T-helper 17 cell (primary cell): Measurements from ENCODE around the gene DENND6B. TPM values are rescaled to one million over a fixed set of nuclear protein-coding genes. Genes with fewer than 3 reads are reported as not detected.

Experiments
- ATAC-seq: fragments of 150-1000 bp; cut with Tn5 transposase; 2 replicates; pipeline ENCODE4 v1.10.0; 2021; ENCODE audit warnings: mild to moderate bottlenecking, moderate library complexity
- DNase-seq, 3 donors: peaks; one replicate each; pipeline versions ENCODE4 v3.0.0 to v3.0.0-alpha.2; 2020 to 2021
- H3K9me3 ChIP-seq: one replicate; pipeline ENCODE4 v1.7.0; 2013; ENCODE audit warnings: low read length, mild to moderate bottlenecking; ENCODE audit not compliant: control insufficient read depth, poor library complexity, severe bottlenecking
- H3K27ac Mint-ChIP-seq: one replicate; pipeline ENCODE4 v1.8.0; 2022; ENCODE audit warnings: mild to moderate bottlenecking, moderate library complexity, mixed read lengths
- H3K27me3 Mint-ChIP-seq: one replicate; pipeline ENCODE4 v1.8.0; 2022; ENCODE audit warnings: mixed read lengths
- H3K36me3 Mint-ChIP-seq: one replicate; pipeline ENCODE4 v1.8.0; 2022; ENCODE audit warnings: low read depth, mixed read lengths
- H3K4me1 Mint-ChIP-seq: one replicate; pipeline ENCODE4 v1.8.0; 2022; ENCODE audit warnings: mild to moderate bottlenecking, mixed read lengths
- H3K4me3 Mint-ChIP-seq: one replicate; pipeline ENCODE4 v1.8.0; 2022; ENCODE audit warnings: mild to moderate bottlenecking, moderate library complexity, mixed read lengths
- total RNA-seq, 4 donors: library from RNA in 2 of 4; stranded (reverse) in 2 of 4; gene quantifications; one replicate each; pipeline ENCODE4 v1.2.3 and lab custom pipeline; 2022 to 2026

Gene DENND6B
- total RNA-seq, 2 donors from 2014 or later: 1.8 to 2.2 TPM

DNA sequence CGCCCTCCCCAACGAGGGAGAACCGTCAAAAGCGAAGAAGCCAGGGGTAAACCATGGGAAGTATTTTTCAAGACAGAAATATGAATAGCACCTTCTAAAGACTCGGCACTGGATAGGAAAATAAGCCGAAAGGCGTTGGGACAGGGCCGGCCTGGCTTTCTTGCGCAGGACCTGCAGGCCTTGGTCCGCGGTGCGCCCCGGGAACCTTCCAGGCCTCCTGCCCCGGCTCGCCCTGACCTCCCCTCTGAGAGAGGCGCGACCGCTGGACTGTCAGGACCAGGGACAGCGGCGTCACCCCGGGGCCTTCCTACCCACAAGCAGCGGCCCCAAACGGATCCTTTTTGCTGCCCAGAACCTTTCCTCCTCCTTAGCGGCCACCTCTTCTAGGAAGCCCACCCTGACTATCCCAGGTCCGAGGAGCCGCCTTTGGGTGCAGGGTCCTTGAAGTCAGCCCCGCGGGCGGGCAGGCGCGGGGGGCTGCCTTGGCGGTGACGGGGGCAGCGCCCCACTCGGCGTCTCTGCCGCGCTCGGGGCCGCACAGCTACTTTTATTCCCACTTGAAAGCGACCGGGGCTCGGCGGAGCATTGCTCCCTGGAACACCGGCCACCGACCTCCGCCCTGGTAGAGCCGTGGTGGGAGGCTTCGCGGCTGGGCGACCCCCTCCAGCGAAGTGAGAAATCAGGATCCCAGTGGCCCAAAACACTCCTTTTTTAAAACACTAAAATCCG, 56.0 kb downstream of the DENND6B start:
- Mint-ChIP-seq H3K4me1 (peaks cover 11% of the 10 kb centered on the region), H3K4me3 (peak overlapping the region; percentile 84), H3K27ac (no peak overlapping the region), H3K27me3 (no peaks in the 10 kb centered on the region), H3K36me3 (no peaks in the 10 kb centered on the region)
- ATAC-seq (peak; percentile 66), DNase-seq (peak; percentile 56 to 68 (median 63))
- H3K9me3 ChIP-seq: no peaks in the 10 kb centered on the region

DNA sequence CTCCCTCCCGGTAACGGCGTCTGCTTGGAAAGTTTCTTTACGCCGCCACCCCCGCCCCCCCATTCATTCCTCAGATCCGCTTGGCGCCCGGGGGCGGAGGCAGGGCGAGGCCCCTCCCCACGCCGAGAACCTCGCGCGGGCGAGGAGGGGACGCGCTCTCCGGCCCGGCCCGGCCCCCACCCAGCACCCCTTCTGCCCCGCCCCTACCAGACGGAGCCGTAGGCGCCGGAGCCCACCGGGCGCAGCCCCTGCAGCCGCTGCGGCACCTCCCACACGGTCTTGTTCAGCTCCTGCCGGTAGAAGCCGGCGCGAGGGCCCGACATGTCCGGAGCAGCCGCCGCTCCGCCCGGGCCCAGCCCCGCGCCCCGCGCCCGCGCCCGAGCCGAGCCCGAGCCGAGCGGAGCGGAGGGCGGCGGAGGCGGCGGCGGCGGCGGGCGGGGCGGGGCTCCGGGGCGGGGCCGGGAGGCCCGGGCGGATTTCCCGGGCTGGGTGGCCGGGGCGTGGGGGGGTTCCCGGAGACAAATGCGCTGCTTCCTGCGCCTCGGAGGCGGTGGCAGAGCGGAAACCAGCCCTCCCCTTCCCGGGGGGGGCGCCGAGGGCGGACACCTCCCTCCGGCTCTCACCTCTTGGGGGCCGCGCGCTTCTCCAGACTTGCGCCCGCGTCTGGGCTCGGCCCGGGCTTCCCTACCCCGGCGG, 56.7 kb downstream of the DENND6B start, which contains the start of gene MAPK11:
Gene MAPK11 (minus strand): TSS at position 411 of the 696 bp plus-strand sequence. CDS start 88 bp downstream, at position 323.
- Mint-ChIP-seq H3K4me3 (peak within 1 kb of the TSS; percentile 84), H3K27ac (no peak within 1 kb of the TSS), H3K4me1 (peaks cover 13% of the 10 kb centered on the region), H3K27me3 (no peaks in the 10 kb centered on the region), H3K36me3 (no peaks in the 10 kb centered on the region)
- DNase-seq (peak; percentile 64 to 77 (median 71)), ATAC-seq (peak; percentile 75)
- H3K9me3 ChIP-seq: no peaks in the 10 kb centered on the region

DNA sequence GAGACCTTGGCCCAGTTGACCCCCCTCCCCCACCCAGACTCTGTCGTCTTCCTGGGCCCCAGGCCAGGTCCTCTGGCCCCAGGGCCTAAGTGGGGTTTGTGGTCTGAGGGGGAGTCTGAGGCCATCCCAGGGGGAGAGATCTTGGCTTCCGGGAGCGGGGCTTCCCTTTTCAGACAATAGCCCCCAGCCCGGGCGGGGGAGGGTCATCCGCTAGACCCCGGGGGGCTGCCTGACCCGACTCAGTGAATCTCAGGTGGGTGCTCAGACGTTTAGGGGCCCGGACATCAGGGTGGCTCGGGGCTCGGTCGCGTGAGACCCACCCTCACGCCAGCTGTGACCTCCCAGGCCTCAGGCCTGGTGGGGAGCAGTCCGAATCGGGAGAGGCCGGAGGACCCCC, 57.2 kb downstream of the DENND6B start:
- Mint-ChIP-seq H3K4me1 (peaks cover 15% of the 10 kb centered on the region), H3K27me3 (no peaks in the 10 kb centered on the region), H3K27ac (no peak overlapping the region), H3K36me3 (no peaks in the 10 kb centered on the region), H3K4me3 (peak overlapping the region; percentile 56)
- no peak for ATAC-seq
- no peak for DNase-seq
- no peaks in the 10 kb centered on the region for H3K9me3 ChIP-seq

DNA sequence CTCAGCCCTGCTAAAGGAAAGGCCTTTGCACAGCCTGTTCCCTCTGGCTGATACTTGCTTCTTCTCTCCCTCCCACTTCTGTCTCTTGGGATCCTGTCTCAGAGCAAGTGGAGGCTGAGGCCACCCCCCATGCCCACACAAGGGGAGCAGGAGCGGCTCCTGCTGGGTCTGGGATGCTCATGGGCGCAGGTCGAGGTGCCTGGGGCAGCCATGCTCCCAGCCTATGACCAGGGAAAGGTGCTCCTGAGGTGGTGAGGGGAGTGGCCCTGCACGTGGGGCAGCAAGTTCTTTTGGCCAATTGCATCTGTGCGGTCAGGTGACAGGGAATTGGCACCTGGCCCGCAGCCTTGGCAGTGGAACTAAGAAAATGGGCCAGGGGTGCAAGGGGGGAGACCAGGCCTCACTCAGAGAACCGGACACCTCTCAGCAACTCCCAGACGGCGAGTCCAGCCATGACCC, 58.1 kb downstream of the DENND6B start:
- no peaks in the 10 kb centered on the region for H3K27me3 Mint-ChIP-seq
- H3K4me3 Mint-ChIP-seq: peak overlapping the region; percentile 59
- peaks cover 9% of the 10 kb centered on the region for H3K4me1 Mint-ChIP-seq
- no peak for ATAC-seq
- DNase-seq: no peak
- no peaks in the 10 kb centered on the region for H3K36me3 Mint-ChIP-seq
- no peak overlapping the region for H3K27ac Mint-ChIP-seq
- H3K9me3 ChIP-seq: no peaks in the 10 kb centered on the region

DNA sequence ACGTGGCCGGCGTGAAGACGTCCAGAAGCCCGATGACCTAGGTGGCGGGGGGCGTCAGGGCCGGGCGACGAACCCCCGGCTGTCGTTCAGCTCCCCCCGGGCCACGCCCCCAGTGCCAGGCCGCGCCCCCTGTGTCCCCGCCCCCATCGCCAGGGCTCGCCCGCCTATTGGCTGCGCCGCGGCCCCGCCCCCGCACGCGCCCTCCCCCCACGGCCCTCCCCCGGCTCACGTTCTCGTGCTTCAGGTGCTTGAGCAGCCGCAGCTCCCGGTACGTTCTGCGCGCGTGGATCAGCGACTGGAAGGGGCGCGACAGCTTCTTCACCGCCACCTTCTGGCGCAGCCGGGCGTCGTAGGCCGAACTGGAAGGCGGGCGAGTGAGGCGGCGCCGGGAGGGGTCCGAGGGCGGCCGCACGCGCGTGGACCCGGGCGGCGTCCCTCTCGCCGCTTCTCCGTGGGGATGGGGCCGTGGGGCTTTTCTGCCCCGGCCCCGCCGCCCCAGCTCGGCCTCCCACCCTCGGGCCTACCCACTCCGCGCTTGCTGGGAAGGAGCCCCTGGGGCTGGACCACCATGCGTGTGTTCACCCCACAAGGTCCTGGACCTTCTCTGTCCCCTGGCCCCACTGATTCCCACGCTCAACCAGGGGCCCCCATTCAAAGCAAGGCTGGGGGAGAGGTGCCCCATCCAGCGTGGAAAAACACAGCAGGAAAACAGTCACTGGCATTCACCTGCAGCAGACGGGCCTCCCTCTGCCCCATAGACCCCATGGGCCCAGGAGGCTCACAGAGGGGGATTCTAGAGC, 59.0 kb downstream of the DENND6B start:
- Mint-ChIP-seq H3K4me3 (peak overlapping the region; percentile 59), H3K27me3 (peaks cover 7% of the 10 kb centered on the region), H3K27ac (no peak overlapping the region), H3K4me1 (peaks cover 9% of the 10 kb centered on the region), H3K36me3 (no peaks in the 10 kb centered on the region)
- no peaks in the 10 kb centered on the region for H3K9me3 ChIP-seq
- peak; percentile 54 to 64 (median 58) for DNase-seq
- ATAC-seq: peak; percentile 44

DNA sequence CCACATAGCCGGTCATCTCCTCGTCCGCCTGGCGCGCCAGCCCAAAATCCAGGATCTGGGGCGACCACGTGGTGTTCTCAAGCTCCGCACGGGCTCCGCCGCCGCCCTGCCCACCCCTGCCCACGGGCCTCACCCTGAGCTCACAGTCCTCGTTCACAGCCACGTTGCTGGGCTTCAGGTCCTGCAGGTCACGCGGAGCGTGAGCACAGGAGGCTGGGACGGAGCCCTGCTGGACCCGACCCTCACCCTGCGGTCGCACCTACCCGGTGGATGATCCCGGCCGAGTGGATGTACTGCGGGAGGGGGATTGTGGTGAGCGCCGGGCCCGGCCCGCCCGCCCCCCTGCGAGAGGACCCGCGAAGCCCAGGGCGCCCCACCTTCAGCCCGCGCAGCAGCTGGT, 59.8 kb downstream of the DENND6B start:
- H3K27me3 Mint-ChIP-seq: peaks cover 15% of the 10 kb centered on the region
- H3K27ac Mint-ChIP-seq: no peak overlapping the region
- no peaks in the 10 kb centered on the region for H3K9me3 ChIP-seq
- no peak for ATAC-seq
- DNase-seq: no peak
- H3K36me3 Mint-ChIP-seq: no peaks in the 10 kb centered on the region
- peaks cover 14% of the 10 kb centered on the region for H3K4me1 Mint-ChIP-seq
- H3K4me3 Mint-ChIP-seq: no peak overlapping the region

DNA sequence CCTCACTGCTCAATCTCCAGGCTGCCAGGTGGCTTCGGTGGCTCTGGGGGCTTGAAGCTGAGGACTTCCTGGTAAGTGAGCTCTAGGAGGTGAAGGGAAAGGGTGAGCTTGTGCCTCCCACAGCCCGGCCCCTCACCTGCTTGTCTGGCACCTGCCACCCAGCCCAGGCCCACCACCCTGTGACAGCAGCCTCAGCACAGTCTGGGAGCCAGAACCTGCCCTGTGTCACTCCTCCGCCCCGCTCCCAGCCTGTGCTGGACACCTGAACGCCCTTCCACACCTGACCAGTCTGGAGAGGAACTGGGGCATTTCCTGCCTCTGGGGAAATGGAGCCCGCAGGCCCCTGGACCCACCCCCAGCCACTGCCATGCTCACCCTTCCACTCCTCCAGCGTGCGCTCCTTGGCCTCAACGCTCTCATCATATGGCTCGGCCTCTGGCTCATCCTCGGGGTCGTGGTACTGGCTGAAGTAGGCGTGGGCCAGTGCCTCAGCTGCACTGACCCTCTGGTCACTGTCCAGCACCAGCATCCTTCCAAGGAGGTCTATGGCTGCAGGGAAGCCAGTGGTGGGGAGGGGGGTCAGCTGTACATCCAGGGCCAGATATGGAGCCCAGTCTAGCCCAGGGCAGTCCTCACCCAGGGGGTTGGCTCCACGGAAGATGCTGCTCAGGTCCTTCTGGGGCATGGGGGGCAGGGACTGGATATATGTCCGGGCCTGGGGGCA, 61.7 kb downstream of the DENND6B start:
- Mint-ChIP-seq H3K4me1 (peaks cover 15% of the 10 kb centered on the region), H3K27me3 (peaks cover 15% of the 10 kb centered on the region), H3K27ac (no peak overlapping the region), H3K4me3 (no peak overlapping the region), H3K36me3 (no peaks in the 10 kb centered on the region)
- H3K9me3 ChIP-seq: no peaks in the 10 kb centered on the region
- ATAC-seq (no peak), DNase-seq (no peak)

DNA sequence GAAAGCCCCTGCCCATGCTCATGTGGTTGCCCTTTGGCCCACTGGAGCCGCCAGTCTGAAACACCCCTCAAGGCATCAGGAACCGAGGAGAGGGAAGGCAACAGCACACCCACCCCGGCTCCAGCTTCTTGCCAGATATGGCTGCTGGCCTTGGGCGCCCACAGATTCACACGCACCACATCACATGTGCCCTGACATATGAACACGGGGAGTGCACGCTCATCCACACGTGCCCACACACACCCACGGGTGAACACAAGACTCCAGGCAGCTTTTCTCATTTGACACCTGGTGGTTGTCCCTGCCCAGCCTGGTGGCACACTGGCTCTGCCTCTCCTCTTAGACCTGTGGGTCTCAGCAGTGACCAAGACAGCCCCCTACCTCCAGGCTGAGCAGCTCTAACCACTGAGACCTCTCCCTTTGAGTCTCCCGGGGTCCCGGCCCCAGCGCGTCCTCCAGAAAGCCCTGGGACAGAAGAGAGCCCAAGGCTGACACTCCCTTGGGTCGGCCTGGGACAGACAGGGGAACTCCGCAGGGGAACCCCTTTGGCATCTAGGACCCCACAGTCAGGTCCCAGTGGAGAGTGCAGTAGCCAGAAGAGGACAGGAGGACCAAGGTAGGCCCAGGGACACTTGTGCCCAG, 62.6 kb downstream of the DENND6B start:
- no peak overlapping the region for H3K27ac Mint-ChIP-seq
- H3K9me3 ChIP-seq: no peaks in the 10 kb centered on the region
- no peak for ATAC-seq
- H3K36me3 Mint-ChIP-seq: no peaks in the 10 kb centered on the region
- no peak overlapping the region for H3K4me3 Mint-ChIP-seq
- H3K27me3 Mint-ChIP-seq: peaks cover 17% of the 10 kb centered on the region
- DNase-seq: no peak
- H3K4me1 Mint-ChIP-seq: peaks cover 15% of the 10 kb centered on the region

DNA sequence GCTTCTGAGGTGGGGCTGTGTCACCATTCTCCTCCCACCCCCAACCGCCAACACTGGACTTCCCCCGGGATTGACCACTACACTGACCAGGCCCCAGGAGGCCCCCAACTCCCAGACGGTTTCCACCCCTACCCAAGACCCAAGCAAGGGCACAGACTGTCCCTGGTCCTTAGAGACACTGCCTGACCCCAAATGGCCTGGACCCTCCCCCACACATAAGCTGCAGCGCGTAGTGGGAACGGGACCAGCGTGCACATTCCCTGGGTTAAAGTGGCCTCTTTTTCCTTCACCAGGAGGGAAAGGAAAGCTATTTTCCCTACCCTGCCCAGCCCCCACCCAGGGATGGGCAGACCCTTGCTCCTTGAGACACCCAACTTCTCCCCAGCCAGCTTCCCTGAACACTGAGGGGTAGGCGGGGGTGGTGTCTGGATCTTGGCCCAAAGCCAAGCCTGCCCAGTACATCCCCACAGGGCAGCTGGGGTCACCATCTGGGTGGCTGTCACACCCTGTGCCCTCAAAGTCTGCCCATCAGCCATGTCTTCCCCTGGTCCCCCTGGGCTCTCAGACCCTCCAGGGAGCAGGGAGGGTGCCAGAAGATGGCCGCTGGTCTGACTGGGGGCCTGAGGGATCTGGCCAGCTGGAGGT, 63.7 kb downstream of the DENND6B start:
- Mint-ChIP-seq H3K4me3 (no peak overlapping the region), H3K27me3 (peaks cover 25% of the 10 kb centered on the region), H3K27ac (no peak overlapping the region), H3K4me1 (peaks cover 12% of the 10 kb centered on the region), H3K36me3 (no peaks in the 10 kb centered on the region)
- no peaks in the 10 kb centered on the region for H3K9me3 ChIP-seq
- DNase-seq (no peak), ATAC-seq (no peak)

DNA sequence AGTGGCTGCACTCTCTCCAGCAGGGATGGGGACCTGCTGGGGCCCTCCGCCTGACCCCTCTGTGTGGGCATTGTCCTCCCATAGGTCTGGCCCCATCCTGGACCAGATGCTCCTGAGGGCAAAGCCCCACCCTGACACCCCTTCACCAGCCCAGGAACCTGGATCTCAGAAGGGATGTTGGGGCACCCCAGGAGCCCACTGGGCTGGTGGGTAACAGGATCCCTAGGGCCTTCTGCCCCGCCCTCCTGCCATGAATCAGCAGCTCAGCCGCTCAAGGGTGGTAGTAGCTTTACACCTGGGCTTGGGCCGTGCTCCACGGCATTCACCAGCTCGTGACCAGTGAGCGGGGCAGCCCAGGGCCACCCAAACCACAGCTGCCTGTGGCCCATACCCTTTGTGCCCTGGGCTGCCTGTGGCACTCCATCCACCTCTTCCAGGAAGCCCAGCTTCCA, 64.3 kb downstream of the DENND6B start:
- H3K4me3 Mint-ChIP-seq: peak overlapping the region; percentile 77
- no peak for ATAC-seq
- no peak overlapping the region for H3K27ac Mint-ChIP-seq
- H3K4me1 Mint-ChIP-seq: peaks cover 11% of the 10 kb centered on the region
- H3K27me3 Mint-ChIP-seq: peaks cover 27% of the 10 kb centered on the region
- no peaks in the 10 kb centered on the region for H3K36me3 Mint-ChIP-seq
- DNase-seq: no peak
- no peaks in the 10 kb centered on the region for H3K9me3 ChIP-seq

DNA sequence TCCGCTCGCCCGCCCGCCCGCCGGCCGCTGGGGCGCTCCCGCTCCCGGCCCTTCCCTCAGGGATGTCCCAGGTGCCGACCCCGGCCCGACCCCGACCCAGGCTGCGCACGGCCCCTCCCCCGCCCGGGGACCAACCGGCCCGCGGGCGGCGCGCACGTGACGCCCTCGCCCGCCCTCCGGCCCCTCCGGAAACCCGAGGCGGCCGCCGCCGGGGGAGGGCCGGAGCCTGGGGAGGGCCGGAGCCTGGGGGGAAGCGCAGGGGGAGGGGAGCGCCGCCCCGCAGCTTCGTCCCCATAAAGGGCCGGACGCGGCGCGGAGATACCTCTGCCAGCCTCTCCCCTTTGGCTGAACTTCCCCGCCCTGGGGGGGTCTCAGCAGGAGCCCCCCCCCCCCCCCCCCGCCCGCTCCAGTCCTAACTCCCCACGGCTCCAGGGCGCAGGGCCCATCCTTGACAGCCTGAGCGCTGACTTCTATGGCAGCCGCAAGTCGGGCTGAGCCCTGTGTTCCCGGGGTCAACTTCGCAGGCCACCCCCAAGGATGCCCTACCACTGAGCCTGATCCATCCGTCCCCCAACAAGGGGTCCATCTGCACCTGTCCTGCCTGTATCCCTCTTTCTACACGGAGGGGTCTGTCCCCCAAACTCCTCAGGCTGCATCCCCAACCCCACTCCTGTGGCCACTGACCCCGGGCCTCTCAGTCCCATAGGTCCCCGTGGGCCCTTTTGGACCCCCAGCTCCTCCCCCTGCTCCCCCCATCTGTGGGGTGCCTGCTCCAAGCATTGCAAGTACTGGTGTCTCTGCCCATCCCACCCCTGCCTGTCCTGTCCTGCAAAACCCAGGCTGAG, 65.0 kb downstream of the DENND6B start, which contains the start of gene MAPK12:
Gene MAPK12 (minus strand): TSS at position 69 of the 845 bp plus-strand sequence. CDS start 174 bp downstream, outside the sequence.
- Mint-ChIP-seq H3K4me3 (peak within 1 kb of the TSS; percentile 77), H3K36me3 (no peaks in the 10 kb centered on the region), H3K27ac (no peak within 1 kb of the TSS), H3K27me3 (peaks cover 31% of the 10 kb centered on the region), H3K4me1 (peaks cover 11% of the 10 kb centered on the region)
- ATAC-seq: no peak
- DNase-seq: no peak
- no peaks in the 10 kb centered on the region for H3K9me3 ChIP-seq
